ENCODE data around the gene MGAT3.

The MGAT3 gene

DNA sequence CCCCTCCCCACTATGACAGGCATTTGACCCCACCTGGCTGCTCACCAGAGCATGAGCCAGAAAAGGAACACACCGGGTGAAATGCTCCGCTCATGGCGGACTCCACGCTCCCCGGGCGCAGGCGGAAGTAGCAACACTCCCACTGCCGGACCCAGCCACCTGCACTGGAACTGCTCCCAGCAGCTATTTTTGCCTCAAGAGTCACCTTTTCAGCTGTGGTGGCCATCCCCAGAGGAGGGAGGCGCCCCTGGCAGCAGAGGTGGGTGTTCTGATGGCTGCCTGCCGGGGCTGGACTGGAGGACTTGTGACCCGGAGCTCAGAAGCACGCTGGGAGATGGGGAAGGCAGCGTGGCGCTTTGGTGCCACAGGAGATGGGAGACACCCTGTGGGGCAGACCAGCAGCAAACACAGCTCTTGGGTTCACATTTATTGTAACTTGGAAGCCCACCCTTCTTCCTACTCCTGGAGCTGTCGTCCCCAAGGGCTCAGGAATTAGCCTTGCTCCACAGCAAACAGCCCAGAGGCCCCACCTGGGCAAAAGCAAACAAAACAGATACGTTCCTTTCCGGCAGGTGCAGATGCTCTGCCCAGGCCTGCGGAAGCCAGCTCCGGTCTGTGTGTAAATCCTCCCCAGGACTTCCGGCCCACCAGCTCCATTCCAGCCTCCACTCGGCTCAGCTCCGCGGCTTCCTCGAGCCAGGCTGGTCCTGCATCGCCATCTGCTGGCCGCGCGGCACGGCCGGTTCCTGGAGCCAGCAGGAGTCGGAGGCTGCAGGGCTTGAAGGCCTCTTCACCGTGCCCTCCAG, 72.1 kb downstream of the MGAT3 start:
- peak overlapping the region; percentile 46 for H3K4me3 ChIP-seq (replicated peaks; ENCODE audit: insufficient read depth, low read length)
- peak; percentile 20; the same call in 1 of the 2 replicates for TF ChIP-seq SPI1 (IDR thresholded peaks at IDR 0.05; ENCODE audit: borderline replicate concordance, low read depth)
- TF ChIP-seq, protein P1, sequence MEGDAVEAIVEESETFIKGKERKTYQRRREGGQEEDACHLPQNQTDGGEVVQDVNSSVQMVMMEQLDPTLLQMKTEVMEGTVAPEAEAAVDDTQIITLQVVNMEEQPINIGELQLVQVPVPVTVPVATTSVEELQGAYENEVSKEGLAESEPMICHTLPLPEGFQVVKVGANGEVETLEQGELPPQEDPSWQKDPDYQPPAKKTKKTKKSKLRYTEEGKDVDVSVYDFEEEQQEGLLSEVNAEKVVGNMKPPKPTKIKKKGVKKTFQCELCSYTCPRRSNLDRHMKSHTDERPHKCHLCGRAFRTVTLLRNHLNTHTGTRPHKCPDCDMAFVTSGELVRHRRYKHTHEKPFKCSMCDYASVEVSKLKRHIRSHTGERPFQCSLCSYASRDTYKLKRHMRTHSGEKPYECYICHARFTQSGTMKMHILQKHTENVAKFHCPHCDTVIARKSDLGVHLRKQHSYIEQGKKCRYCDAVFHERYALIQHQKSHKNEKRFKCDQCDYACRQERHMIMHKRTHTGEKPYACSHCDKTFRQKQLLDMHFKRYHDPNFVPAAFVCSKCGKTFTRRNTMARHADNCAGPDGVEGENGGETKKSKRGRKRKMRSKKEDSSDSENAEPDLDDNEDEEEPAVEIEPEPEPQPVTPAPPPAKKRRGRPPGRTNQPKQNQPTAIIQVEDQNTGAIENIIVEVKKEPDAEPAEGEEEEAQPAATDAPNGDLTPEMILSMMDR (IDR thresholded peaks at IDR 0.05; ENCODE audit: insufficient read depth, low read length): peak; percentile 95
- peak; percentile 65; the same call in 1 of the 2 replicates for TF ChIP-seq GABPA (IDR thresholded peaks at IDR 0.05; ENCODE audit: low read depth)
- TF ChIP-seq POLR2AphosphoS5 (IDR thresholded peaks at IDR 0.05; ENCODE audit: low read depth): peak; percentile 83
- TF ChIP-seq, protein P2, sequence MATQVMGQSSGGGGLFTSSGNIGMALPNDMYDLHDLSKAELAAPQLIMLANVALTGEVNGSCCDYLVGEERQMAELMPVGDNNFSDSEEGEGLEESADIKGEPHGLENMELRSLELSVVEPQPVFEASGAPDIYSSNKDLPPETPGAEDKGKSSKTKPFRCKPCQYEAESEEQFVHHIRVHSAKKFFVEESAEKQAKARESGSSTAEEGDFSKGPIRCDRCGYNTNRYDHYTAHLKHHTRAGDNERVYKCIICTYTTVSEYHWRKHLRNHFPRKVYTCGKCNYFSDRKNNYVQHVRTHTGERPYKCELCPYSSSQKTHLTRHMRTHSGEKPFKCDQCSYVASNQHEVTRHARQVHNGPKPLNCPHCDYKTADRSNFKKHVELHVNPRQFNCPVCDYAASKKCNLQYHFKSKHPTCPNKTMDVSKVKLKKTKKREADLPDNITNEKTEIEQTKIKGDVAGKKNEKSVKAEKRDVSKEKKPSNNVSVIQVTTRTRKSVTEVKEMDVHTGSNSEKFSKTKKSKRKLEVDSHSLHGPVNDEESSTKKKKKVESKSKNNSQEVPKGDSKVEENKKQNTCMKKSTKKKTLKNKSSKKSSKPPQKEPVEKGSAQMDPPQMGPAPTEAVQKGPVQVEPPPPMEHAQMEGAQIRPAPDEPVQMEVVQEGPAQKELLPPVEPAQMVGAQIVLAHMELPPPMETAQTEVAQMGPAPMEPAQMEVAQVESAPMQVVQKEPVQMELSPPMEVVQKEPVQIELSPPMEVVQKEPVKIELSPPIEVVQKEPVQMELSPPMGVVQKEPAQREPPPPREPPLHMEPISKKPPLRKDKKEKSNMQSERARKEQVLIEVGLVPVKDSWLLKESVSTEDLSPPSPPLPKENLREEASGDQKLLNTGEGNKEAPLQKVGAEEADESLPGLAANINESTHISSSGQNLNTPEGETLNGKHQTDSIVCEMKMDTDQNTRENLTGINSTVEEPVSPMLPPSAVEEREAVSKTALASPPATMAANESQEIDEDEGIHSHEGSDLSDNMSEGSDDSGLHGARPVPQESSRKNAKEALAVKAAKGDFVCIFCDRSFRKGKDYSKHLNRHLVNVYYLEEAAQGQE (IDR thresholded peaks at IDR 0.05; ENCODE audit: insufficient replicate concordance, low read depth): peak; percentile 6

DNA sequence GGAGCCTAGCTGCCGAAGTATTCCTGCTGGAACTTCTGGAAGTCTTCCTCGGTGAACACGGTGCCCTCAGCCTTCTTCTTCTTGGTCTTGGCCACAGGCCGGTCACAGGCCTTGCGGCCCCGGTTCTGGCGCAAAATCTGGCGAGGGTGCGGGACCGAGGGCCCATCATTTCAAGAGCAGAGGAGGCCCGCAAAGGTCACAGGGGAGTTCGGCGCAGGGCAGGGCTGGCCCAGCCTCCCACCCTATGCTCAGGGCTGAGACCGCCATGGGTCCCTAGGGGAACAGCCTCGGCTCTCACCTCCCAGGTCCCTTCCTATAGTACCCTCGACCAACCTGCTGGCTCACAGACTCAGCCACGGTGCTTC, 72.7 kb downstream of the MGAT3 start:
- DNase-seq (ENCODE audit: low read depth in 1 of 2, low spot score in 1 of 2): no peak
- TF ChIP-seq, protein P1 (IDR thresholded peaks at IDR 0.05; ENCODE audit: insufficient read depth, low read length): no peak
- TF ChIP-seq SPI1 (IDR thresholded peaks at IDR 0.05; ENCODE audit: borderline replicate concordance, low read depth): no peak
- peak overlapping the region; percentile 83 for H3K27ac ChIP-seq (replicated peaks)
- H3K27me3 ChIP-seq (ENCODE audit: insufficient read depth, poor library complexity, severe bottlenecking): no peaks in the 10 kb centered on the region
- H3K4me3 ChIP-seq (replicated peaks; ENCODE audit: insufficient read depth, low read length): no peak overlapping the region

More for the DNA sequence above, 72.1 kb downstream of the MGAT3 start:
- DNase-seq (ENCODE audit: low read depth in 1 of 2, low spot score in 1 of 2): peak; percentile 85 to 95
- Histone ChIP-seq H3K27me3 (ENCODE audit: insufficient read depth, poor library complexity, severe bottlenecking) (no peaks in the 10 kb centered on the region), H3K27ac (replicated peaks) (peak overlapping the region; percentile 83)

DNA sequence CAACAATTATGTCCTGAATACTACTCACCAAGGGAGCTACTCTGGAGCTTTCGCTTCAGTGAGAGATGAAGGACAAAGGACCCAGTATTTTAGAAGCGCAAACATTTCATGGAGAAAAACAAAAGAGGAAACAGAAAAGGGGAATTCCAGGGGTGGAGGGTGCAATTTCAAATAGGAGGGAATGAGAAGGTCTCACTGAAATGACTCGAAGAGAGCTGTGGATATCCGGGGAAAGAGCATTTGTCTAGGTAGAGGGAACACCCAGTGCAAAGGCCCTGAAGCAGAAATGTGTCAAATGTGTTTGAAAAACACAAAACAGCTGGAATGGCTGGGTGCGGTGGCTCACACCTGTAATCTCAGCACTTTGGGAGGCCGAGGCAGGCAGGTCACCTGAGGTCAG, 73.3 kb downstream of the MGAT3 start:
- Histone ChIP-seq H3K4me3 (replicated peaks; ENCODE audit: insufficient read depth, low read length) (no peak overlapping the region), H3K27me3 (ENCODE audit: insufficient read depth, poor library complexity, severe bottlenecking) (no peaks in the 10 kb centered on the region), H3K27ac (replicated peaks) (peak overlapping the region; percentile 83)
- TF ChIP-seq, protein P2 (IDR thresholded peaks at IDR 0.05; ENCODE audit: insufficient replicate concordance, low read depth): no peak
- TF ChIP-seq POLR2AphosphoS5 (IDR thresholded peaks at IDR 0.05; ENCODE audit: low read depth): no peak
- no peak for TF ChIP-seq GABPA (IDR thresholded peaks at IDR 0.05; ENCODE audit: low read depth)
- TF ChIP-seq, protein P1 (IDR thresholded peaks at IDR 0.05; ENCODE audit: insufficient read depth, low read length): no peak
- TF ChIP-seq SPI1 (IDR thresholded peaks at IDR 0.05; ENCODE audit: borderline replicate concordance, low read depth): no peak
- no peak for DNase-seq (ENCODE audit: low read depth in 1 of 2, low spot score in 1 of 2)
